ENCODE measurements around the gene PPP1R14D.

PPP1R14D gene

GRCh38 chr15:40815042-40815698 lies 13.3 kb downstream of the PPP1R14D start:
- DNase-seq (ENCODE audit: extremely low read depth, low read depth) = no peak
- no peak for TF ChIP-seq CTCF (IDR thresholded peaks at IDR 0.05; ENCODE audit: low read depth, low read length)

- no peak for TF ChIP-seq CTCF (IDR thresholded peaks at IDR 0.05; ENCODE audit: low read depth, low read length)
- DNase-seq (ENCODE audit: extremely low read depth, low read depth) = no peak
Observed at GRCh38 chr15:40812721-40813425, 15.6 kb downstream of the PPP1R14D start.

DNA sequence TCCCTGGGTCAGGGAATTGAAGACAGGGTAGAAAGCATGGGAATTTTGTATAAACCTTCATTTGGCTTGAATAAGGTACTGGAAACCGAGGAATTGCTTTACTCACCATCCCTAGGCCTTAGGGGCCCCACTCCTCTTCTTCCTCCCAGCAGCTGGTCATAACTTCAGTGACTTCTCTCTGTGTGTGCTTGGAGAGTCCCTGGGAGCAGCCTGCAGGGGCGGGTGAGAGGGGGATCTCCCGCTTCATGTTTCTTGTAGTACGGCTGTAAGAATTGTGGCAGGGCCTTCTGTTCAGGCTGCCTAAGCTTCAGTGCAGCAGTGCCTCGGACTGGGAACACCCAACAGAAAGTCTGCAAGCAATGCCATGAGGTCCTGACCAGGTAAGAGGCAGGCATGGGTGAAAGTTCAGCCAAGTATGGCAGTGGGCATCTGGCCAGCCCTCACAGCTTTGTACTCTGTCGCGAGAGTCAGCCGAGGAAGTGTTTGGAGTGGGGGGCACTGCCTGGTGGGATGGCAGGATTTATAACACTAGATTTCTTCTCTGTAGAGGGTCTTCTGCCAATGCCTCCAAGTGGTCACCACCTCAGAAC lies 19.6 kb downstream of the PPP1R14D start:
- no peak for DNase-seq (ENCODE audit: extremely low read depth, low read depth)
- TF ChIP-seq CTCF (IDR thresholded peaks at IDR 0.05; ENCODE audit: low read depth, low read length) = no peak

- no peak for DNase-seq (ENCODE audit: extremely low read depth, low read depth)
- no peak for TF ChIP-seq CTCF (IDR thresholded peaks at IDR 0.05; ENCODE audit: low read depth, low read length)
Observed at GRCh38 chr15:40807888-40808461, 20.5 kb downstream of the PPP1R14D start.

DNA sequence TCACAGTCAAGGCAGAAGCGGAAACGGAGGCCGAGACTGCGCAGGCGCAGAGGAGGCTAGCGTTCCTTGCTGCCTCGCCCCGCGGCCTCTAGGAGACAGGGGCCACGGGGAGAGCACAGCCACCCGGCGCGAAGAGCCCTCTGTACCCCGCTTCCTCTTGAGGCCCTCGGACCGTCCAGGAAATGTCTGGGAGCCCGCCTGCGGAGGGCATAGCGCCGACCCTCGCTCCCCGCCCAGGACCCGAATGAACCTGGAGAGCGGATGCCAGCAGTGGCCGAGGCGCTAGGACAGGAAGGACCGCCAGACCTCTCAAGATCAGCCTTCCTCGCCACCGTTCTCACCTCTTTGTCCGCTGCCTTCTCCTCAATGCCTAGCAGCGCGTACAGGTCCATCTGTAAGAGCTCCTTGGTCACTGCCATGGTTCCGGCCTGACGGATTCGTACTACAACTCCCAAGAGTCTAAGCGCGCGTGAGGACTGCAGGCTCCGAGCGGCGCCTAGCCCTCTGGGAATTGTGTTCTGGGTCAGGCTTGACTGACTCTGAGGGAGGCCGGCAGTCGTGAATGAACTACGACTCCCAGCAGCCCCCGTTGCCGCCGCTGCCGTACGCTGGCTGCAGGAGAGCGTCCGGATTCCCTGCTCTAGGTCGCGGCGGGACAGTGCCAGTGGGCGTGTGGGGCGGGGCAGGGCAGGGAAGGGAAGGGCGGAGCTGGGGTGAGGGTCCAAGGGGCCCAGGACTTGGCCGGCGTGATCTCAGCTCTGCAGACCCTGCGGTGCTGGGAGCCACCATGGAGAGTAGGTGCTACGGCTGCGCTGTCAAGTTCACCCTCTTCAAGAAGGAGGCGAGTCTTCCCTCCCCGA lies 21.2 kb downstream of the PPP1R14D start, which contains the start of the genes DNAJC17 and ZFYVE19:
Gene DNAJC17, minus strand, starts transcription at position 446 of the 860 bp plus-strand sequence. Its CDS starts 27 bp downstream, at position 419.
Gene ZFYVE19, plus strand, starts transcription at position 62 of the 860 bp plus-strand sequence. Its CDS starts 501 bp downstream, at position 563.
- TF ChIP-seq CTCF (IDR thresholded peaks at IDR 0.05; ENCODE audit: low read depth, low read length) = no peak
- DNase-seq (ENCODE audit: extremely low read depth, low read depth) = peak; percentile 94

- no peak for TF ChIP-seq CTCF (IDR thresholded peaks at IDR 0.05; ENCODE audit: low read depth, low read length)
- DNase-seq (ENCODE audit: extremely low read depth, low read depth) = no peak
Observed at GRCh38 chr15:40806672-40807027, 21.9 kb downstream of the PPP1R14D start.

Measured in AG09319 (cell line).